K562 (cell line): Measurements from ENCODE around the gene C14orf180. TPM values are rescaled to one million over a fixed set of nuclear protein-coding genes. Genes with fewer than 3 reads are reported as not detected.

Experiments used
- ATAC-seq: fragments of 200-7000 bp; cut with Tn5 transposase; 3 replicates; pipeline ENCODE4 v1.9.1; 2020; ENCODE audit warnings: moderate library complexity
- BruUV-seq: library from RNA; stranded (reverse); fragments of 400-500 nt; replicated peaks from 2 replicates; lab custom pipeline; 2021; lab: Mats Ljungman, UMichigan
- CTCF ChIA-PET: fragments of 300-600 bp; formaldehyde crosslinking; extraction: SDS; loops from one replicate; lab custom pipeline; 2021; ENCODE audit warnings: low intra/inter-chr PET ratio; lab: Yijun Ruan, JAX
- POLR2A ChIA-PET: fragments of 300-600, 350-650 bp; sonication (Branson Sonifier 250); formaldehyde crosslinking; extraction: SDS; loops from one replicate; lab custom pipeline; 2021; ENCODE audit warnings: antibody characterized with exemption, inconsistent platforms; lab: Yijun Ruan, JAX
- DNase-seq, 4 experiments: peaks; one replicate each; pipeline versions ENCODE4 v3.0.0 to v3.0.0-alpha.2; 2011 to 2018; ENCODE audit warnings: low spot score in 3 of 4, mixed read lengths in 3 of 4; ENCODE audit errors: extremely low read depth in 1 of 4
- FAIRE-seq: peaks from 2 replicates; lab custom pipeline; 2011; peaks lifted over from hg19 to GRCh38; lab: Jason Lieb, UNC
- H2AFZ ChIP-seq: 2 replicates; pipeline ENCODE4 v1.6.0; 2011; ENCODE audit warnings: low read depth, low read length, control low read depth, inconsistent platforms
- H3K27ac ChIP-seq: fragments of 200-600 bp; 3 replicates; pipeline ENCODE4 v1.8.0; 2011; ENCODE audit warnings: low read depth, mild to moderate bottlenecking, control low read depth, inconsistent platforms, low read length, moderate library complexity, mixed read lengths; ENCODE audit errors: extremely low read depth
- H3K27me3 ChIP-seq, 2 experiments: fragments of 300-600 bp in 1 of 2; 2 replicates in 1 of 2; 3 replicates in 1 of 2; pipeline versions ENCODE4 v1.6.0 to v1.8.0; 2011; ENCODE audit warnings: inconsistent platforms in 2 of 2, low read length in 2 of 2, mild to moderate bottlenecking in 1 of 2, mixed read lengths in 1 of 2, moderate library complexity in 1 of 2; ENCODE audit not compliant: control insufficient read depth in 2 of 2, insufficient read depth in 2 of 2
- H3K36me3 ChIP-seq: fragments of 300-600 bp; 3 replicates; pipeline ENCODE4 v1.8.0; 2011; ENCODE audit warnings: mild to moderate bottlenecking, low read length, inconsistent platforms; ENCODE audit not compliant: control insufficient read depth, insufficient read depth
- H3K4me1 ChIP-seq, 2 experiments: fragments of 200-600 bp in 1 of 2; replicated peaks in 1 of 2; 2 replicates in 1 of 2; 3 replicates in 1 of 2; pipeline versions ENCODE4 v1.5.1 to v1.8.0; 2011; ENCODE audit warnings: inconsistent platforms in 2 of 2, low read length in 2 of 2, mild to moderate bottlenecking in 1 of 2, mixed read lengths in 1 of 2, moderate library complexity in 1 of 2; ENCODE audit not compliant: control insufficient read depth in 2 of 2, insufficient read depth in 2 of 2
- H3K4me2 ChIP-seq: 2 replicates; pipeline ENCODE4 v1.6.1; 2011; ENCODE audit warnings: low read length, control low read depth, inconsistent platforms, mixed read lengths; ENCODE audit not compliant: insufficient read depth
- H3K4me3 ChIP-seq: fragments of 200-600 bp; sonication (generic), shearing (Covaris generic); 2 replicates; pipeline ENCODE4 v1.5.1; 2016; ENCODE audit warnings: control low read depth, inconsistent platforms
- H3K79me2 ChIP-seq: fragments of 200-600 bp; 3 replicates; pipeline ENCODE4 v1.8.0; 2011; ENCODE audit warnings: low read length, inconsistent platforms; ENCODE audit not compliant: control insufficient read depth, insufficient read depth
- H3K9ac ChIP-seq, 2 experiments: 2 replicates each; pipeline versions ENCODE4 v1.6.0 to v1.6.1; 2011; ENCODE audit warnings: low read depth in 2 of 2, low read length in 2 of 2, control low read depth in 1 of 2, inconsistent platforms in 1 of 2, mild to moderate bottlenecking in 1 of 2, mixed read lengths in 1 of 2; ENCODE audit not compliant: insufficient read depth in 1 of 2
- H3K9me1 ChIP-seq: one replicate; pipeline ENCODE4 v1.6.0; 2011; ENCODE audit warnings: inconsistent platforms, mild to moderate bottlenecking, low read length, moderate library complexity; ENCODE audit not compliant: control insufficient read depth, insufficient read depth
- H3K9me3 ChIP-seq: replicated peaks from 2 replicates; pipeline ENCODE4 v1.5.1; 2011; ENCODE audit warnings: low read depth, low read length, inconsistent platforms; ENCODE audit not compliant: control insufficient read depth, insufficient read depth
- H4K20me1 ChIP-seq: replicated peaks from 2 replicates; pipeline ENCODE4 v1.6.1; 2011; ENCODE audit warnings: low read length, inconsistent platforms, mixed read lengths; ENCODE audit not compliant: control insufficient read depth, insufficient read depth
- CCNT2 ChIP-seq: IDR thresholded peaks from 2 replicates; pipeline ENCODE4 v1.6.1; 2011; ENCODE audit warnings: borderline replicate concordance, low read depth, mild to moderate bottlenecking, moderate library complexity, mixed read lengths, low read length; ENCODE audit not compliant: insufficient read length; ENCODE audit errors: extremely low read depth
- HDAC6 ChIP-seq: IDR thresholded peaks from 2 replicates; pipeline ENCODE4 v1.6.1; 2012; ENCODE audit warnings: low read depth, mild to moderate bottlenecking, control low read depth, inconsistent platforms, low read length, moderate library complexity
- HOXB6 ChIP-seq: fragments of 250-450 bp; sonication (Bioruptor Pico); IDR thresholded peaks from 2 replicates; pipeline ENCODE4 v1.5.1; 2022; ENCODE audit warnings: mild to moderate bottlenecking, borderline replicate concordance
- MTA1 ChIP-seq: fragments of 450-650 bp; IDR thresholded peaks from 2 replicates; pipeline ENCODE4 v1.6.1; 2017; ENCODE audit warnings: borderline replicate concordance
- RFX7 ChIP-seq: fragments of 250-450 bp; sonication (Bioruptor Pico); IDR thresholded peaks from 2 replicates; pipeline ENCODE4 v1.5.1; 2021; ENCODE audit warnings: mild to moderate bottlenecking
- SETDB1 ChIP-seq: IDR thresholded peaks from one replicate; pipeline ENCODE4 v1.6.1; 2012; ENCODE audit warnings: low read length, control low read depth, inconsistent platforms
- ZSCAN32 ChIP-seq: fragments of 450-650 bp; formaldehyde crosslinking; IDR thresholded peaks from 2 replicates; pipeline ENCODE4 v1.4.0; 2020; ENCODE audit warnings: mild to moderate bottlenecking, moderate library complexity
- WGBS: fragments of 100-300 bp; shearing (Covaris generic); methylation state at CpG from one replicate; pipeline ENCODE4 v1.1.6; 2016; ENCODE audit warnings: low coverage, mixed read lengths; ENCODE audit not compliant: insufficient coverage; ENCODE audit errors: missing lambda C conversion rate; 5-methylcytosine and 5-hydroxymethylcytosine counted together
- in situ Hi-C: fragments of 300-500 bp; cut with MboI; formaldehyde crosslinking; loops from 4 replicates; pipeline ENCODE4 v1.15.0; 2018; ENCODE audit warnings: inconsistent platforms, mixed read lengths
- intact Hi-C: fragments of 100-400 bp; cut with micrococcal nuclease; formaldehyde crosslinking; loops from 2 replicates; pipeline ENCODE4 v1.14.2; 2022
- polyA plus RNA-seq, 8 experiments: library from polyadenylated mRNA; depleted of rRNA in 4 of 8; stranded (reverse) in 5 of 8; unstranded in 3 of 8; fragments of >200 nt; fragmentation: Nextera tagmentation in 2 of 8; fragmentation: Illumina TruSeq in 1 of 8; extraction: Ambion mirVana in 2 of 8; extraction: Trizol in 1 of 8; gene quantifications; 2 replicates each; pipeline versions ENCODE4 v1.2.1 to v1.2.3, GENCODE V29; 2011 to 2014; ENCODE audit warnings: inconsistent platforms in 1 of 8, missing spikeins in 1 of 8
- total RNA-seq, 7 experiments: library from RNA; depleted of rRNA in 6 of 7; stranded (reverse); fragments of >200 nt in 6 of 7; fragmentation: Illumina TruSeq in 2 of 7; extraction: Trizol in 2 of 7; gene quantifications; 2 replicates each; pipeline versions ENCODE4 v1.2.1 to v1.2.3, GENCODE V29; 2011 to 2021; ENCODE audit warnings: low replicate concordance in 1 of 7

The C14orf180 gene
- total and polyA plus RNA-seq, 9 of the 15 experiments (the other 6 are each of a cell fraction or from before 2014, with no cell fraction given) = not detected

- FAIRE-seq (no peak), DNase-seq (no peak), ATAC-seq (no peak)
- ChIA-PET CTCF (no interaction called here), POLR2A (no interaction called here)
- Histone ChIP-seq H3K9me3 (no peaks in the 10 kb centered on the region), H3K79me2 (no peaks in the 10 kb centered on the region), H3K4me2 (no peak overlapping the region), H3K4me1 (peaks cover 0 to 10% of the 10 kb centered on the region in 2 experiments; a peak in 2 of 5 replicates), H3K27ac (no peak overlapping the region), H3K9ac (no peak overlapping the region), H3K27me3 (peaks cover 9 to 27% of the 10 kb centered on the region in 2 experiments; a peak in 3 of 5 replicates), H3K9me1 (no peaks in the 10 kb centered on the region), H4K20me1 (peaks cover 9% of the 10 kb centered on the region; the same call in 1 of the 2 replicates), H2AFZ (no peak overlapping the region), H3K36me3 (no peaks in the 10 kb centered on the region), H3K4me3 (no peak overlapping the region)
- no TSS peak for BruUV-seq
- TF ChIP-seq RFX7 (CRISPR knock-in tag) = no peak
- no peak for TF ChIP-seq CCNT2
- no peak for TF ChIP-seq ZSCAN32 (CRISPR knock-in tag)
- no peak for TF ChIP-seq SETDB1
- no peak for TF ChIP-seq HDAC6
- no peak for TF ChIP-seq HOXB6
- intact Hi-C loops = no loop called here
- in situ Hi-C loops = no loop called here
- WGBS = 0% methylated on average over 4 of the region's 8 CpGs
Measured at GRCh38 chr14:104592785-104593184, 13.2 kb downstream of the C14orf180 start.

- ChIA-PET POLR2A (no interaction called here), CTCF (no interaction called here)
- Histone ChIP-seq H3K4me2 (no peak overlapping the region), H3K36me3 (no peaks in the 10 kb centered on the region), H3K9me1 (no peaks in the 10 kb centered on the region), H3K9ac (no peak overlapping the region), H3K9me3 (no peaks in the 10 kb centered on the region), H3K27ac (no peak overlapping the region), H3K4me1 (peaks cover 0 to 8% of the 10 kb centered on the region in 2 experiments; a peak in 1 of 5 replicates), H3K4me3 (no peak overlapping the region), H3K79me2 (no peaks in the 10 kb centered on the region), H2AFZ (no peak overlapping the region), H3K27me3 (peaks cover 8 to 22% of the 10 kb centered on the region in 2 experiments; a peak in 3 of 5 replicates), H4K20me1 (peaks cover 9% of the 10 kb centered on the region; the same call in 1 of the 2 replicates)
- BruUV-seq = no TSS peak
- 4% methylated on average over 7 of the region's 18 CpGs for WGBS
- FAIRE-seq = no peak
- no peak for DNase-seq
- in situ Hi-C loops = no loop called here
- no peak for ATAC-seq
- intact Hi-C loops = no loop called here
- no peak for TF ChIP-seq MTA1
Measured at GRCh38 chr14:104593241-104593701, 13.7 kb downstream of the C14orf180 start.
